NT2/D1 (cell line): Measurements from ENCODE around the gene PNMA1.

Experiments used
- DNase-seq: peaks from one replicate; pipeline ENCODE4 v3.0.0-alpha.2; 2011; ENCODE audit warnings: low read depth, low spot score
- H3K27me3 ChIP-seq: 2 replicates; pipeline ENCODE4 v1.6.0; 2011; ENCODE audit warnings: mild to moderate bottlenecking; ENCODE audit not compliant: insufficient read length, insufficient read depth
- H3K36me3 ChIP-seq: 2 replicates; pipeline ENCODE4 v1.6.1; 2011; ENCODE audit warnings: mild to moderate bottlenecking, low read length, mixed read lengths; ENCODE audit not compliant: insufficient read depth, insufficient read length
- H3K4me1 ChIP-seq: 2 replicates; pipeline ENCODE4 v1.5.1; 2011; ENCODE audit not compliant: insufficient read depth, insufficient read length
- H3K4me3 ChIP-seq: 2 replicates; pipeline ENCODE4 v1.5.1; 2011; ENCODE audit warnings: low read depth; ENCODE audit not compliant: insufficient read length
- H3K9ac ChIP-seq: 2 replicates; pipeline ENCODE4 v1.6.0; 2011; ENCODE audit warnings: low read depth; ENCODE audit not compliant: insufficient read length
- H3K9me3 ChIP-seq: 2 replicates; pipeline ENCODE4 v1.5.1; 2011; ENCODE audit warnings: mild to moderate bottlenecking, low read length; ENCODE audit not compliant: insufficient read depth
- SUZ12 ChIP-seq: IDR thresholded peaks from 2 replicates; pipeline ENCODE4 v1.6.1; 2011; ENCODE audit not compliant: insufficient read length, insufficient read depth; ENCODE audit errors: extremely low read depth
- YY1 ChIP-seq: IDR thresholded peaks from 2 replicates; pipeline ENCODE4 v1.6.1; 2011; ENCODE audit not compliant: insufficient read length, insufficient read depth
- ZNF274 ChIP-seq: IDR thresholded peaks from 2 replicates; pipeline ENCODE4 v1.6.1; 2011; ENCODE audit warnings: mild to moderate bottlenecking, low read depth, low read length

Gene PNMA1

DNA sequence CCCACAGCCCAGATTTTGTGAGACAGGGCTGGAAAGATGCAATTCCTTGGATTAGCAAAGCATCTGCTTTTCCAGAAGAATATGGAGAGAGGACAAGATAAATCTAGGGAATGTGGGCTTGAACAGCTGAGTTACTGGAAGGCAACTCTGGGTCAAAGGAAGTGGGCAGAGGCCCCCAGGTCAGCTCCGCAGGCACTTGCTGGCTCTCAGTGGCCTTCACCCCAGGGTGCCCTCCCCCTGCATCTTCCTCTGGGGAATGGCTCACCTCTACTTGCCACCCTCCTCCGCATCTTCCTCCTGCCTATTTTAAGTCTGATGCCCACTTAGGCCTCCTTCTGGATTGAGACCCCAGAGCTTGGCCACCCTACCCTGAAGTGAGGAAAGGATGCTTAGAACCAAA lies 10.5 kb upstream of the PNMA1 start:
- Histone ChIP-seq H3K27me3 (no peaks in the 10 kb centered on the region), H3K9ac (no peak overlapping the region), H3K36me3 (peaks cover 77% of the 10 kb centered on the region), H3K9me3 (no peaks in the 10 kb centered on the region), H3K4me1 (peaks cover 18% of the 10 kb centered on the region), H3K4me3 (no peak overlapping the region)
- TF ChIP-seq SUZ12 (no peak), ZNF274 (no peak), YY1 (no peak)
- DNase-seq = no peak

DNA sequence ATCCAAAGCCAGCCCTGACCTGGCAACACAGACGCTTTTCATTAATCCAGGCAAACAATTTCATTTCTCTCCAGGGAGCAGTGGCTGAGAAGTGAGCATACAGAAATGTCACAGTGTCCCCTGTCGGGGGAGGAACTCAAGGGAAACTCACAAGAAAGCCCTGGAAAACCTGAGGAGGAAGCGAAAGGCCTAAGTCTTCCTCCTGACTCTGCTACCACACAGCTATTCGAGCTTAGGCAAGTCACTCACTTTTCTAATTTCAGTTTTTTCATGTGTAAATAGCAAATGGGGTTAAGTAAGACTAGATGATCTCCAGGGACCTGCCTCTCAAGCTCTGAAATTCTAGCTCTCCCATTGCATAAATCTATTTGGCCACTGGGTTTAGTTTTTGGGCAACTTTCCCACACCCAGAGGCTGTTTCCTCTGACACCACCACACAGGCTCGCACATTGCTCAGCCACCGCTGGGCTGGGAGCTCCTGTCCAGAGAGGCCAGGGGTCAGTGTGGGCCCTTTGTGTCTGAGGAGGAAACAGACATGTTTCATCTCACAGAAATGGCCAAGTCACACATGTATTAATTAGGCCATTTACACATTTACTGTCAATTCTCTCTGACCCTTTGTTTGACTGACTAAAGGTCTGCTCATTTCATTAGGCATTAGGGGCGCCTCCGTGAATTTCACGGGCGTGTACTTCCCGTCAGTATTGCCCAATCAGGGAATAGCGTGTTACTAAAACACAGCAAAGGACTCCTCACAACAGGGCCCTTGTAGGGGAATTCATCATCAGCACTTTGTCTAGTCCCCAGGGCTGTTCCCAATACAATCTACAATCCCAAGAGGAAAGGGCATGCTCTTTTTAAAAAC lies 9.8 kb upstream of the PNMA1 start:
- Histone ChIP-seq H3K4me3 (no peak overlapping the region), H3K36me3 (peaks cover 73% of the 10 kb centered on the region), H3K9ac (peak overlapping the region; percentile 11), H3K9me3 (no peaks in the 10 kb centered on the region), H3K27me3 (no peaks in the 10 kb centered on the region), H3K4me1 (peaks cover 18% of the 10 kb centered on the region)
- no peak for DNase-seq
- TF ChIP-seq YY1 = no peak
- TF ChIP-seq SUZ12 = no peak
- no peak for TF ChIP-seq ZNF274

DNA sequence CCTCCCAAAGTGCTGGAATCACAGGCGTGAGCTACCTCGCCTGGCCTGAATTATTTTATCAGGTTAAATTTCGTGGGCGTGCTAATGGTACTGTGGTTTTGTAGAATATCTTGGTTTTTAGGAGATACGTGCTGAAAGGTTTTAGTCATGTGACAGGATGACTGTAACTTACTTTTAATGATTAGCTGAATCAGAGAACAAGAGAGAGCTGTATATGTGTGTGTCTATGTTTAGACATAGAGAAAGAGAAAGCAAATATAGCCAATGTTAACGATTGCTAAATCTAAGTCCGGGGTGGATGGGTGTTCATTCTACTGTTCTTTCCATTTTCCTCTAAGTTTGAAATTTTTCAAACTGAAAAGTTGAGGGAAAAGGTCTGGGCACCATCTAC lies 9.2 kb upstream of the PNMA1 start:
- H3K9me3 ChIP-seq = no peaks in the 10 kb centered on the region
- no peak overlapping the region for H3K4me3 ChIP-seq
- H3K27me3 ChIP-seq = no peaks in the 10 kb centered on the region
- peaks cover 78% of the 10 kb centered on the region for H3K36me3 ChIP-seq
- DNase-seq = no peak
- no peak for TF ChIP-seq ZNF274
- TF ChIP-seq YY1 = no peak
- TF ChIP-seq SUZ12 = no peak
- H3K4me1 ChIP-seq = peaks cover 18% of the 10 kb centered on the region
- no peak overlapping the region for H3K9ac ChIP-seq

DNA sequence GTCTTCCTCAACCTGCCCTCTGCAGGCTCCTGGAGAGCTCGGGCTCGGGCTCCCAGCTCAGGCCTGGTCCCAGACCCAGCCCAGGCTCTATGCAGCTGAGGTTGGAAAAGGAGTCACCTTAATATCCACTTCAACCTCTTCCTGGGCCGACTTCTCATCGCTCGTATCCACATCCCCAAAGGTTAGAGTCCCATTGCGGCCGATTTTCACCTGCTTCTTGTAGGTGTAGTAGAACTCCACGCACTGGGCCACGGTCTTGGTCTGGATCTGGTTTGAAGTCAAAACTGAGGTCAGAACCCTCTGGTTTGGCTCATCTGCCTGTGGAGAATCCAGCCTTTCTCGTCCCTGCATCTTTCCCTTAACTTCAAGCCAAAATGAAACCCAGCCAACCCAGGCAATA lies 8.4 kb upstream of the PNMA1 start:
- H3K4me3 ChIP-seq = no peak overlapping the region
- H3K27me3 ChIP-seq = no peaks in the 10 kb centered on the region
- no peak for TF ChIP-seq SUZ12
- H3K4me1 ChIP-seq = peaks cover 21% of the 10 kb centered on the region
- peaks cover 78% of the 10 kb centered on the region for H3K36me3 ChIP-seq
- no peaks in the 10 kb centered on the region for H3K9me3 ChIP-seq
- DNase-seq = no peak
- no peak overlapping the region for H3K9ac ChIP-seq

DNA sequence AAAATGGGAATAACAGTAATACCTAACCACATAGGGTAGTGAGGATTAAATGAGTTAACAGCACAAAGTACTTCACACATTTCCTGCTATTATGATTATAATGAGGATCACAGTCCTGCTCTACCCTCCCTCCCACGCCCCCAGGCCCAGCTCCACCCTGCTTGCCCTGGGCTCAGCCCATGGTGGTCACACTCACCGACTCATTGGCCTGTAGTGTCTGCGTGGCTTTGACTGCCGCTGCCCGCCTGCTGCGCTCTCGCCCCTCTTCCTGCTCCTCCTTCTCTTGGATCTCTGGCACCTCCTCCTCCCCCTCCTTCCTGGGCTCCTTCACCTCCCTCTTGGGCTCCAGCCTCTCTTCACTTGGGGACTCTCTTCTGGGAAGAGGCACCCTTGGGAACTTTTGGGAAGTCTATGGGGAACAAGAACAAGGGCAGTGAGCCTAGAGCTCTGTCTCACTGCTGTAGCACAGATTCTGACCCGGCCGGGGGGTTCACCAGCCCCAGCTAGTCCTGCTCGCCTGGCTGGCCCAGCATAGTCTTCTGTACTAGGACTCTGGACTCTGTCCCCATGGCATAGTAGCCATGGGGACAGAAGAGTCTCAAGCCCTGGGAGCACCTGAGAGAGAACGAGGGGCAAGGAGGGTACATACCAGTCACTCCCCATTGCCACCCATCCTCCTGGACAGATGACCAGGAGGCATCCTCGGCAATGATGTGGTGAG lies 7.1 kb upstream of the PNMA1 start:
- H3K9me3 ChIP-seq = no peaks in the 10 kb centered on the region
- no peak overlapping the region for H3K4me3 ChIP-seq
- TF ChIP-seq ZNF274 (no peak), YY1 (no peak), SUZ12 (no peak)
- no peak overlapping the region for H3K9ac ChIP-seq
- peaks cover 13% of the 10 kb centered on the region for H3K4me1 ChIP-seq
- H3K27me3 ChIP-seq = no peaks in the 10 kb centered on the region
- DNase-seq = no peak
- peaks cover 73% of the 10 kb centered on the region for H3K36me3 ChIP-seq

DNA sequence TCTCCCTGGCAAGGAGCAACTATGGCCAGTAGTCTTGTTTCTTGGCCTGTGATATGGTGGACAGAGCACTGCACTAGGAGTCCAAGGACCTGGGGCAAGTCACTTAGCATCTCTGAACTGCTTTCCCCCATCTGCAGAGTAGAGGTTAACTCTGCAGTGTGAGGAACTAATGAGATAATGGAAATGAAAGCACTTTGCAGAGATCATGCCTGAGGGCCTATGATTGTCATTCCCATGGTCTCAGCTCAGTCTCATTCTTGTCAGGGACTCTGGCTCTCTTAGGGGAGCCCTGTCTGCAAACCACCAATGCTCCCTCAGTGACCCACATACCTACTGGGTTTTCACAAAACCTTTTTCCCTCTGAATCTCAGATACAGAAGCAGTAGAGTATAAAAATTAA lies 6.5 kb upstream of the PNMA1 start:
- H3K36me3 ChIP-seq = peaks cover 72% of the 10 kb centered on the region

DNA sequence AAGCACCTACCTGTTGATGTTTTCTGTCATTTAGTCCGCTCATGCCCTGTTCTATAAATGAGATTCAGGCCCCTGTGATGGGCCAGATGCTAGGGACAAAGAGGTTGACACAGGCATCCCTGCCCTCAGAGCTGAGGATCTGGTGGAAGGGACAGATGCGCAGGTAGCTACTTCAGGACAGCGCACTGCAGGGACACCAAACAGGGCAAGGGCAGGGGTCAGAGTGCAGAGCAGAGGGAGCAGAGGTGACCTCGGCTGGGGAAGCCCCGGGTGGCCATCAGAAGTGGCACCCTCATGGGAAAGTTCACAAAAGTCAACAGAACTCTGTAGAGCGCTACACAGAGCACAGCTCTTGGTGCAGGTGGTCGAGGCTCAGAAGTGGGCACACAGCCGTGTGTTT lies 5.6 kb upstream of the PNMA1 start:
- Histone ChIP-seq H3K4me1 (peaks cover 12% of the 10 kb centered on the region), H3K9ac (no peak overlapping the region), H3K4me3 (no peak overlapping the region), H3K36me3 (peaks cover 67% of the 10 kb centered on the region), H3K9me3 (no peaks in the 10 kb centered on the region), H3K27me3 (no peaks in the 10 kb centered on the region)
- no peak for DNase-seq
- TF ChIP-seq SUZ12 = no peak
- no peak for TF ChIP-seq ZNF274
- no peak for TF ChIP-seq YY1

More for the DNA sequence above, 6.5 kb upstream of the PNMA1 start:
- Histone ChIP-seq H3K9ac (no peak overlapping the region), H3K4me1 (peaks cover 12% of the 10 kb centered on the region), H3K9me3 (no peaks in the 10 kb centered on the region), H3K27me3 (no peaks in the 10 kb centered on the region), H3K4me3 (no peak overlapping the region)
- no peak for DNase-seq
- TF ChIP-seq SUZ12 (no peak), ZNF274 (no peak), YY1 (no peak)
